DOHH2 (cell line): ENCODE data around the gene TAF11.

Source experiments
- H3F3A ChIP-seq: fragments of 200-600 bp; sonication (generic), shearing (Covaris generic); 2 replicates; pipeline ENCODE4 v1.6.0; 2016; ENCODE audit warnings: antibody characterized with exemption, mild to moderate bottlenecking; ENCODE audit not compliant: control insufficient read depth, insufficient read depth
- H3K27ac ChIP-seq: fragments of 200-600 bp; sonication (generic); 2 replicates; pipeline ENCODE4 v1.5.1; 2014; ENCODE audit warnings: low read depth, mild to moderate bottlenecking, low read length, moderate library complexity
- H3K27me3 ChIP-seq: fragments of 200-600 bp; sonication (generic); 2 replicates; pipeline ENCODE4 v1.6.1; 2014; ENCODE audit warnings: mild to moderate bottlenecking, low read length, mixed read lengths; ENCODE audit not compliant: control insufficient read depth
- H3K36me3 ChIP-seq: fragments of 200-600 bp; sonication (generic); 2 replicates; pipeline ENCODE4 v1.6.1; 2014; ENCODE audit warnings: mild to moderate bottlenecking, low read length, moderate library complexity, mixed read lengths; ENCODE audit not compliant: control insufficient read depth
- H3K4me1 ChIP-seq: fragments of 200-600 bp; sonication (generic); 2 replicates; pipeline ENCODE4 v1.6.1; 2014; ENCODE audit warnings: mild to moderate bottlenecking, low read length, mixed read lengths; ENCODE audit not compliant: control insufficient read depth
- H3K4me2 ChIP-seq: fragments of 200-600 bp; sonication (generic); 2 replicates; pipeline ENCODE4 v1.6.0; 2014; ENCODE audit warnings: mild to moderate bottlenecking, low read length, moderate library complexity
- H3K4me3 ChIP-seq: fragments of 200-600 bp; sonication (generic); 2 replicates; pipeline ENCODE4 v1.5.1; 2014; ENCODE audit warnings: mild to moderate bottlenecking, low read length, mixed read lengths
- H3K79me2 ChIP-seq: fragments of 200-600 bp; sonication (generic); 2 replicates; pipeline ENCODE4 v1.6.1; 2014; ENCODE audit warnings: mild to moderate bottlenecking, low read length, mixed read lengths; ENCODE audit not compliant: control insufficient read depth
- H3K9me2 ChIP-seq: fragments of 200-600 bp; sonication (generic); replicated peaks from 2 replicates; pipeline ENCODE4 v1.6.1; 2014; ENCODE audit warnings: mild to moderate bottlenecking, low read length, mixed read lengths; ENCODE audit not compliant: control insufficient read depth
- H3K9me3 ChIP-seq: fragments of 200-600 bp; sonication (generic); 2 replicates; pipeline ENCODE4 v1.6.1; 2014; ENCODE audit warnings: antibody characterized with exemption, low read length, mixed read lengths; ENCODE audit not compliant: control insufficient read depth, insufficient read depth
- H4K20me1 ChIP-seq: fragments of 200-600 bp; sonication (generic); 2 replicates; pipeline ENCODE4 v1.6.0; 2014; ENCODE audit warnings: low read depth, mild to moderate bottlenecking, antibody characterized with exemption, low read length, moderate library complexity; ENCODE audit not compliant: control insufficient read depth, insufficient read depth
- EZH2phosphoT487 ChIP-seq: fragments of 200-600 bp; sonication (generic); IDR thresholded peaks from 2 replicates; pipeline ENCODE4 v1.6.1; 2017; ENCODE audit warnings: borderline replicate concordance, mild to moderate bottlenecking, antibody characterized with exemption, low read length, moderate library complexity, mixed read lengths
- TF ChIP-seq, protein P1 (sequence below): fragments of 200-600 bp; sonication (generic); IDR thresholded peaks from one replicate; pipeline ENCODE4 v1.5.1; 2014; ENCODE audit warnings: antibody characterized with exemption, mild to moderate bottlenecking, low read depth, low read length; ENCODE audit not compliant: poor library complexity, severe bottlenecking

Gene TAF11

DNA sequence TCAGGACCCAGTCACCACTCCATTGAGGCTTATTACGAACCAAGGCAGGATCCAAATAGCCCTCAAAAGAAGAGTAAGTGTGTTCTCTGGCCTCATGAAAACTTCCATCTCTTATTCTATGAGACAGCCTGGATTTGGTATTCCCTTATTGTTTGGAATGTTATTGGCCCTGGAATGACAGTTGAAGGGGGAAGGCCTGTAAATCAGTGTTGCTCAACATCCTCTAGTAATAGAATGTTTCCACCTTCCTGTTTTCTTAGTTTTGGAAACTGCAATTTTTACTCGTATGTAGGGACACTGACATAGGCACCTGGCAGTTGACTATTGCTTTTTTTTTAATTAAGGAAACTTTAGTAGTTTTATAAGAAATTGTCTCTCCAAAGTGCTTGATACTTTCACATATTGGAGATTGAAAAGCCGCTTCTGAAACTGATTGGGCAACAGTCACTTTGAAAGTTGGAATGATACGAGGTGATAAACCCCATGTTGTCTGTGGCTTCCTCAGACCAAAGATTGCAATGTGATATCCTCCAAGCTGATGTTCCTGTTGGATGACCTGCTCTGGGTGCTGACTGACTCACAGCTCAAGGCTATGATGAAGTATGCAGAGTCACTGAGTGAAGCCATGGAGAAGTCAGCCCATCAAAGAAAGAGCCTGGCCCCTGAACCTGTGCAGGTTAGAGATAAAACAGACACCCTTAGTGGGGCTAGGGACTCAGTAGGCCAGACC, 52.9 kb downstream of the TAF11 start:
- Histone ChIP-seq H3K36me3 (peaks cover 25% of the 10 kb centered on the region), H3K9me2 (no peaks in the 10 kb centered on the region), H3K4me1 (no peaks in the 10 kb centered on the region), H3K27ac (no peak overlapping the region), H3K79me2 (no peaks in the 10 kb centered on the region), H3K4me2 (no peak overlapping the region), H4K20me1 (no peaks in the 10 kb centered on the region), H3K27me3 (no peaks in the 10 kb centered on the region), H3K9me3 (no peaks in the 10 kb centered on the region), H3F3A (no peaks in the 10 kb centered on the region), H3K4me3 (no peak overlapping the region)
- no peak for TF ChIP-seq EZH2phosphoT487
- TF ChIP-seq, protein P1, sequence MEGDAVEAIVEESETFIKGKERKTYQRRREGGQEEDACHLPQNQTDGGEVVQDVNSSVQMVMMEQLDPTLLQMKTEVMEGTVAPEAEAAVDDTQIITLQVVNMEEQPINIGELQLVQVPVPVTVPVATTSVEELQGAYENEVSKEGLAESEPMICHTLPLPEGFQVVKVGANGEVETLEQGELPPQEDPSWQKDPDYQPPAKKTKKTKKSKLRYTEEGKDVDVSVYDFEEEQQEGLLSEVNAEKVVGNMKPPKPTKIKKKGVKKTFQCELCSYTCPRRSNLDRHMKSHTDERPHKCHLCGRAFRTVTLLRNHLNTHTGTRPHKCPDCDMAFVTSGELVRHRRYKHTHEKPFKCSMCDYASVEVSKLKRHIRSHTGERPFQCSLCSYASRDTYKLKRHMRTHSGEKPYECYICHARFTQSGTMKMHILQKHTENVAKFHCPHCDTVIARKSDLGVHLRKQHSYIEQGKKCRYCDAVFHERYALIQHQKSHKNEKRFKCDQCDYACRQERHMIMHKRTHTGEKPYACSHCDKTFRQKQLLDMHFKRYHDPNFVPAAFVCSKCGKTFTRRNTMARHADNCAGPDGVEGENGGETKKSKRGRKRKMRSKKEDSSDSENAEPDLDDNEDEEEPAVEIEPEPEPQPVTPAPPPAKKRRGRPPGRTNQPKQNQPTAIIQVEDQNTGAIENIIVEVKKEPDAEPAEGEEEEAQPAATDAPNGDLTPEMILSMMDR = no peak

DNA sequence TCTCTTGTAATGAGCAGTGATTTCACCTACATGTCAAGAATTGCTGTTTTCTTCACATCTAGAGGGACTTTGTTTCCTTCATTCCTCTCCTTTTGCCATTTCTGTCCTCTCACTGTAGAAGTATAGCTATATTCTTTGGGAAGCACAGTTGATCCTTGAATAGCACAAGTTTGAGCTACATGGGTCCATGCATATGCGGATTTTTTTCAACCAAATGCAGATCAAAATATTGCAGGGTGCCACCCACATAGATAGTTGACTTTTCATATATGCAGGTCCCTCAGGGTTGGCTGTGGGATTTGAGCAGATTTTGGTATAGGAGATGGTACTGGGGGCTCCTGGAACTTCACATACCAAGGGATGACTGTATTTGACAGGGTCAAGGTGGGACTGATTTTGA, 54.9 kb downstream of the TAF11 start:
- Histone ChIP-seq H3K27me3 (no peaks in the 10 kb centered on the region), H3K4me1 (no peaks in the 10 kb centered on the region), H3K79me2 (no peaks in the 10 kb centered on the region), H3K36me3 (peaks cover 30% of the 10 kb centered on the region), H3K9me3 (no peaks in the 10 kb centered on the region), H3K27ac (no peak overlapping the region), H3K4me2 (no peak overlapping the region), H3K4me3 (no peak overlapping the region), H3F3A (no peaks in the 10 kb centered on the region; the same call in 1 of the 2 replicates), H3K9me2 (no peaks in the 10 kb centered on the region), H4K20me1 (no peaks in the 10 kb centered on the region)
- TF ChIP-seq, protein P1 = no peak
- TF ChIP-seq EZH2phosphoT487 = no peak

DNA sequence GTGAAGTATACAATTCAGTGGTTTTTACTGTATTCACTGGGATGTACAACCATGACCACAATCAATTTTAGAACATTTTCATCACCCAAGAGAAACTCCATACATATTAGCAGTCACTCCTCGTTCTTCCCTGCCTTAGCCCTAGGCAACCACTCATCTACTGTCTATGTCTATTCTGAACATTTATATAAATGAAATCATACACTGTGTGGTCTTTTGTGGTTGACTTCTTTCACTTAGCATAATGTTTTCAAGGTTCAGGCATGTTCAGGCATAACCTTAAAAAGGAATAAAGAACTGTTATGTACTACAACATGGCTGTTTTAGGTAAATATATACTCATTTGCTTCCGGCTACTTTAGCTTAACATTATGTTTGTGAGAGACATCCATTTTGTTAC, 58.7 kb downstream of the TAF11 start:
- Histone ChIP-seq H3K4me3 (no peak overlapping the region), H3K36me3 (peaks cover 18% of the 10 kb centered on the region), H3K27me3 (no peaks in the 10 kb centered on the region), H3K27ac (no peak overlapping the region), H3F3A (no peaks in the 10 kb centered on the region; the same call in 1 of the 2 replicates), H3K79me2 (no peaks in the 10 kb centered on the region), H3K9me3 (no peaks in the 10 kb centered on the region), H3K9me2 (no peaks in the 10 kb centered on the region), H3K4me2 (no peak overlapping the region), H3K4me1 (no peaks in the 10 kb centered on the region), H4K20me1 (no peaks in the 10 kb centered on the region)
- TF ChIP-seq EZH2phosphoT487 = no peak
- TF ChIP-seq, protein P1 = no peak
